Immature natural killer cell (primary cell): ENCODE results near the gene EIF3C. TPM values are rescaled to one million over a fixed set of nuclear protein-coding genes. Genes with fewer than 3 reads are reported as not detected.
"Not testable (repeated sequence)": the region's sequence is repeated elsewhere in the genome, so short reads cannot be mapped to it uniquely, and the experiment has no call there.

Experiments used
- DNase-seq, 3 donors: peaks; one replicate each; pipeline ENCODE4 v3.0.0; 2022; ENCODE audit warnings: mixed read lengths in 1 of 3
- H3K27ac Mint-ChIP-seq, 6 donors: one replicate each; pipeline ENCODE4 v1.8.0; 2020; ENCODE audit warnings: mixed read lengths in 6 of 6, mild to moderate bottlenecking in 5 of 6, inconsistent platforms in 4 of 6, moderate library complexity in 3 of 6
- H3K27me3 Mint-ChIP-seq, 3 donors: one replicate each; pipeline ENCODE4 v1.8.0; 2020 to 2021; ENCODE audit warnings: low read depth in 3 of 3, mild to moderate bottlenecking in 3 of 3, mixed read lengths in 3 of 3, moderate library complexity in 3 of 3, inconsistent platforms in 1 of 3
- H3K36me3 Mint-ChIP-seq, 3 donors: one replicate each; pipeline ENCODE4 v1.8.0; 2020; ENCODE audit warnings: mixed read lengths in 3 of 3, inconsistent platforms in 2 of 3, mild to moderate bottlenecking in 2 of 3
- H3K4me1 Mint-ChIP-seq, 2 donors: one replicate each; pipeline ENCODE4 v1.8.0; 2020; ENCODE audit warnings: inconsistent platforms in 2 of 2, mild to moderate bottlenecking in 2 of 2, mixed read lengths in 2 of 2, moderate library complexity in 1 of 2
- H3K4me3 Mint-ChIP-seq, 5 donors: one replicate each; pipeline ENCODE4 v1.8.0; 2020; ENCODE audit warnings: mild to moderate bottlenecking in 5 of 5, mixed read lengths in 5 of 5, inconsistent platforms in 3 of 5, moderate library complexity in 3 of 5
- H3K9me3 Mint-ChIP-seq, 6 donors: one replicate each; pipeline ENCODE4 v1.8.0; 2020; ENCODE audit warnings: mild to moderate bottlenecking in 6 of 6, mixed read lengths in 6 of 6, inconsistent platforms in 4 of 6, moderate library complexity in 3 of 6
- polyA plus RNA-seq, 3 donors: library from polyadenylated mRNA; unstranded; fragments of 300-500 nt; fragmentation: Illumina TruSeq; gene quantifications; one replicate each; pipeline ENCODE4 v1.2.3, GENCODE V29; 2021

EIF3C gene, protein sequence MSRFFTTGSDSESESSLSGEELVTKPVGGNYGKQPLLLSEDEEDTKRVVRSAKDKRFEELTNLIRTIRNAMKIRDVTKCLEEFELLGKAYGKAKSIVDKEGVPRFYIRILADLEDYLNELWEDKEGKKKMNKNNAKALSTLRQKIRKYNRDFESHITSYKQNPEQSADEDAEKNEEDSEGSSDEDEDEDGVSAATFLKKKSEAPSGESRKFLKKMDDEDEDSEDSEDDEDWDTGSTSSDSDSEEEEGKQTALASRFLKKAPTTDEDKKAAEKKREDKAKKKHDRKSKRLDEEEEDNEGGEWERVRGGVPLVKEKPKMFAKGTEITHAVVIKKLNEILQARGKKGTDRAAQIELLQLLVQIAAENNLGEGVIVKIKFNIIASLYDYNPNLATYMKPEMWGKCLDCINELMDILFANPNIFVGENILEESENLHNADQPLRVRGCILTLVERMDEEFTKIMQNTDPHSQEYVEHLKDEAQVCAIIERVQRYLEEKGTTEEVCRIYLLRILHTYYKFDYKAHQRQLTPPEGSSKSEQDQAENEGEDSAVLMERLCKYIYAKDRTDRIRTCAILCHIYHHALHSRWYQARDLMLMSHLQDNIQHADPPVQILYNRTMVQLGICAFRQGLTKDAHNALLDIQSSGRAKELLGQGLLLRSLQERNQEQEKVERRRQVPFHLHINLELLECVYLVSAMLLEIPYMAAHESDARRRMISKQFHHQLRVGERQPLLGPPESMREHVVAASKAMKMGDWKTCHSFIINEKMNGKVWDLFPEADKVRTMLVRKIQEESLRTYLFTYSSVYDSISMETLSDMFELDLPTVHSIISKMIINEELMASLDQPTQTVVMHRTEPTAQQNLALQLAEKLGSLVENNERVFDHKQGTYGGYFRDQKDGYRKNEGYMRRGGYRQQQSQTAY
- 100 to 1,000 TPM; 159 to 311 (median 198) TPM for polyA plus RNA-seq

DNA sequence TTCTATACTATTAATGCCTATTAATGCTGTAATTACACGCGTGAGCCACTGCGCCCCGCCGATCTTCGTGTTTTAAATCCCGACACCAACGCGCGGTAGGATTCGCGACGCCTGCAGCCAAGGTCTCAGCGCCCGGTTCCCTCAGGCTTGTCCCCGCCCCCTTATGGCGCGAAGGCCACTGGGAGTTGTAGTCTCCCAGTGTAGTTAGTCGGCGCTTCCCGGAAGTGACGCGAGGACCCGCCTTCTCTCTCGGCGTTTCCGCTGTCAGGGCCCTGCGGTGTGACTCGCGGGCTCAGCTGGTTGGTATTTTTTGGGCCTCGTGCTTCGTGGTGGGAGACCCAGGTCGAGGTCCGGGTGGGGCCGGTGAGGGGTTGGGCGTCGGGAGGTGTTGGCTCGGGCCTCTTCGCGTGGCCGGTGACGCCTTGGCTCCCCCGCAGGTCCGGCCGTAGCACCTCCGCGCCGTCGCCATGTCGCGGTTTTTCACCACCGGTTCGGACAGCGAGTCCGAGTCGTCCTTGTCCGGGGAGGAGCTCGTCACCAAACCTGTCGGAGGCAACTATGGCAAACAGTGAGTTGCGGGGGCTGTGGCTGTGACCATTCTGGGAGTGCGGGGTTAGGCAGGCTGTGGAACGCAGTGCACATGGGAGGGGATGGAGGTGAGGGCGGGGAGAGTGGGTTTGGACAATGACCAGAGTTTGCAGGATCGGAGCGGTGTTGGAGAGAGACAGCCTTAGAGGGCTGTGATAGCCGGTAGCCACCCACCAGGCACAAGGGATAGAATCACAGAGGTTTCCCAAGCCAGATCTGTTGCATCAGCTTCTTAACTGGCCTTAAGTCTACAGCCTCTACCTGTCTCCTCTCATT lies at the start of gene EIF3C:
Gene EIF3C, plus strand, starts transcription at position 245 of the 864 bp plus-strand sequence. Its CDS starts 223 bp downstream, at position 468.
- H3K9me3 Mint-ChIP-seq, H3K4me1 Mint-ChIP-seq, DNase-seq, H3K36me3 Mint-ChIP-seq, H3K27me3 Mint-ChIP-seq: not testable (repeated sequence)
- peak within 1 kb of the TSS in 4 of 5 donors; percentile 15 to 80 (median 68) for H3K4me3 Mint-ChIP-seq
- H3K27ac Mint-ChIP-seq: peak within 1 kb of the TSS in 2 of 6 donors; percentile 68 to 77

DNA sequence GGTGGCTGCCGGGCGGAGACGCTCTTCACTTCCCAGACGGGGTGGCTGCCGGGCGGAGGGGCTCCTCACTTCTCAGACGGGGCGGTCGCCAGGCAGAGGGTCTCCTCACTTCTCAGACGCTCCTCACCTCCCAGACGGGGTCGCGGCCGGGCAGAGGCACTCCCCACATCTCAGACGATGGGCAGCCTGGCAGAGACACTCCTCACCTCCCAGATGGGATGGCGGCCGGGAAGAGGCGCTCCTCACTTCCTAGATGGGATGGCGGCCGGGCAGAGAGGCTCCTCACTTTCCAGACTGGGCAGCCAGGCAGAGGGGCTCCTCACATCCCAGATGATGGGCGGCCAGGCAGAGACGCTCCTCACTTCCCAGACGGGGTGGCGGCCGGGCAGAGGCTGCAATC lies 45.0 kb upstream of the EIF3C start:
- not testable (repeated sequence) for H3K4me3 Mint-ChIP-seq, H3K9me3 Mint-ChIP-seq, H3K27ac Mint-ChIP-seq, H3K36me3 Mint-ChIP-seq, H3K27me3 Mint-ChIP-seq, H3K4me1 Mint-ChIP-seq, DNase-seq

DNA sequence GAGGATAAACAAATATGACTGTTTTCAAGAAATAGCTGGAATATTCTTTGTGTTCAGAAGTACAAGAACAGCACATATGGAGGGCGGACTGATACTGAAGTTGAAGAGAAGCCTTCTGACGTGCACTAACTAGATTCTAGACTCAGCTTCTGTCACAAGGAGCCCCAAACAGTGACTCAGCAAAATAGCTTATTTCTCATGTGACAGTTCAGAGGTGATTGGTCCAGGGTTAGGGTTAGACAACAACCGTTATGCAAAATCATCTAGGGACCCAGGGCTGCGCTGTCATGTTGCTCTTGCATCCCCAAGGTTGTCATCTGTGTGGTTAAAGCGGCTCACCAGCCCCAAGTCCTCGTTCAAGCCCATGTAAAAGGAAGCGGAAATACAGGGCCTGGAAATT lies 43.8 kb upstream of the EIF3C start:
- not testable (repeated sequence) for H3K27ac Mint-ChIP-seq, H3K27me3 Mint-ChIP-seq, H3K4me3 Mint-ChIP-seq, H3K36me3 Mint-ChIP-seq, H3K4me1 Mint-ChIP-seq, H3K9me3 Mint-ChIP-seq, DNase-seq

DNA sequence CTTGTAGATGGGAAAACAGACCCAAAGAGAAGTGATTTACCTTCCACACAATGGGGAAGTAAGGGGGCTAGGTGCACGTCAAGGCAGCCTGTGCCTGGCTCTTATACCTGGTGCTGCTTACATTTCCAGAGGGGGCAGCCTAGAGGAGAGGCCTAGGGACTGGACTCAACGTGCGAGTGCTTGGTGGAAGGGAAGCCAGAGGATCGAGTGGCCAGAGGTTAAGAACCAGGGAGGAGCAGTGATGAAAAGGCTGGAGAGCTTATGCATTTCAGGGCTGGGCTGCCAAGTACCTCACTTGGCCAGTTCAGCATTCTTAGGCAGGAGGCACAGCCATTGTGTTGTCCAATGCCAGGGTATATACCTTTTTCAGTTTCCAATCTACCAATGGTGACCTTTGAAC lies 43.1 kb upstream of the EIF3C start:
- H3K27ac Mint-ChIP-seq, H3K36me3 Mint-ChIP-seq, DNase-seq, H3K4me1 Mint-ChIP-seq, H3K27me3 Mint-ChIP-seq, H3K9me3 Mint-ChIP-seq, H3K4me3 Mint-ChIP-seq: not testable (repeated sequence)

DNA sequence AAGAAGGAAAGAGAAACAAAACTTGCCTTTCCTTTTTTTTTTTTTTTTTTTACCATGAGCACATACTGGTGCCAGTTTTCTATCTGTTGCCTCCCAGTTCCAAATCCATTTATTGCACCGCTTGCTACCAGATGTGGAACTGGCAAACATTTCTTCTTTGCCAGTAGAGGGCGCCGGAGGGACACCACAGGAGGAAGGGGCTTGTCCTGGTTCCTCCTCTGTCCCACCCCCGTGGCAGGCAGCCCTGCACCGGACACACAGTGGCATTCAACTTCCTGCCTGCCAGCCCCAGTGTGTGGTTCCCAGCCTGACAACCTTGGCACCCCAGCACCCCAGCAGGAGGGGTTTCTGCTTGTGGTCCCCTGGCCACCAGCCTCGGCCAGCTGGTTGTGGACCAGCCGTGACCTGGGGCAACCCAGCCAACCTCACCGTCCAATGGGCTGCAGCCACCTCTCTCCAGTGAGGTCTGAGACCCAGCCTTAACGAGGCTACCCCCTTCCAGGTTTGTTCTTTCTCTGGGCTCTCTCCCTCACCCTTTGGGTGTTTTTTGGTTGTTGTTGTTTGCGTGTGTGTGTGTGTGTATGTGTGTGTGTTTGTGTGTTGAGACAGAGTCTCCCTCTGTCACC lies 22.8 kb upstream of the EIF3C start:
- H3K9me3 Mint-ChIP-seq, H3K36me3 Mint-ChIP-seq, DNase-seq, H3K4me1 Mint-ChIP-seq, H3K27me3 Mint-ChIP-seq: not testable (repeated sequence)
- peak overlapping the region in 1 of 5 donors; percentile 38 for H3K4me3 Mint-ChIP-seq
- H3K27ac Mint-ChIP-seq: peak overlapping the region in 1 of 6 donors; percentile 49

DNA sequence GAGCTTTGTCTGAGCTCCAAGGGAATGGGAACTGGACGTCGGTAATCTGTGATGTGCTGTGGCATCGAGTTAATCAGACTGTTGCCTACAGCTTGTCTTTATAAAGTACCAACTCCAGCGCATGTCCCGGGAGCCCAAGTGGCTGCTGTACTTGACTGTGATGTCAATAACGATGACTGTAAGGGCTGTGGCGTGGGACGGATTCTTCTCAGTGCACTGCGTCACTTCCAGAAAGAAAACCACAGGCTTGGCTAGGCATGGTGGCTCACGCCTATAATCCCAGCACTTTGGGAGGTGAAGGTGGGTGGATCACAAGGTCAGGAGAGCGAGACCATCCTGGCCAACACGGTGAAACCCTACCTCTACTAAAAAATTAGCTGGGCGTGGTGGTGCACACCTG lies 21.8 kb upstream of the EIF3C start:
- DNase-seq, H3K4me1 Mint-ChIP-seq, H3K36me3 Mint-ChIP-seq, H3K27me3 Mint-ChIP-seq, H3K27ac Mint-ChIP-seq, H3K4me3 Mint-ChIP-seq, H3K9me3 Mint-ChIP-seq: not testable (repeated sequence)

DNA sequence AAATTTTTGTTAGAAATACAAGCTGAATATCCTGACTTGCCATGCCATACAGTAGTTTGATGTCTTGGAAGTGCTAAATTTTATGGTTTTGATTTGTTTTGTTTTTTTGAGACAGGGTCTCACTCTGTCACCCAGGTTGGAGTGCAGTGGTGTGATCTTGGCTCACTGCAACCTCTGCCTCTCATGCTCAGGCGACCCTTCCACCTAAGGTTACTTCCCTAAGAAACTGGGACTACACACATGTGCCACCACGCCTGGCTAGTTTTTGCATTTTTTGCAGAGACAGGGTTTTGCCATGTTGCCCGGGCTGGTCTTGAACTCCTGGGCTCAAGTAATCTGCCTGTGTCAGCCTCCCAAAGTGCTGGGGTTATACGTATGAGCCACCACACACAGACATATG lies 19.5 kb upstream of the EIF3C start:
- DNase-seq: not testable (repeated sequence)

DNA sequence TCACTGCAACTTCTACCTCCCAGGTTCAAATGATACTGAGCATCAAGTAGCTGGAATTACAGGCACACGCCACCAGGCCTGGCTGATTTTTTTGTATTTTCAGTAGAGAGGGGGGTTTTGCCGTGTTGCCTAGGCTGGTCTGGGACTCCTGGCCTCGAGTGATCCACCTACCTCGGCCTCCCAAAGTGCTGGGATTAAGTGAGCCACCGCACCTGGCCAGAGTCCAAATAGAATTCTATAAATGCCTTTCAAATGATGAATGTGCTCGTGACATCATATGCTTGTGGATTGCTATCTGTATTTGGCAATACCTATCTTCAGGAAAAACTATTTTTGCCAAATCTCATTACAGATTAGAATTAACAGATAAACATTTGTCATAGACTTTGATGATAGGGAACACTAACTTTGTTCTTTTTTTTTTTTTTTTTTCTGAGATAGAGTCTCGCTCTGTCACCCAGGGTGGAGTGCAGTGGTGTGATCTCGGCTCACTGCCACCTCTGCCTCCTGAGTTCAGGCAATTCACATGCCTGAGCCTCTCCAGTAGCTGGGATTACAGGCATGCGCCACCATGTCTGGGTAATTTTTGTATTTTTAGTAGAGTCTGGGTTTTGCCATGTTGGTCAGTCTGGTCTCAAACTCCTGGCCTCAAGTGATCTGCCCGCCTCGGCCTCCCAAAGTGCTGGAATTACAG lies 17.9 kb upstream of the EIF3C start:
- H3K4me3 Mint-ChIP-seq, H3K27me3 Mint-ChIP-seq, H3K9me3 Mint-ChIP-seq, H3K36me3 Mint-ChIP-seq, H3K27ac Mint-ChIP-seq, H3K4me1 Mint-ChIP-seq, DNase-seq: not testable (repeated sequence)

More for the DNA sequence above, 19.5 kb upstream of the EIF3C start:
- not testable (repeated sequence) for H3K9me3 Mint-ChIP-seq, H3K4me1 Mint-ChIP-seq, H3K4me3 Mint-ChIP-seq, H3K27ac Mint-ChIP-seq, H3K27me3 Mint-ChIP-seq, H3K36me3 Mint-ChIP-seq

DNA sequence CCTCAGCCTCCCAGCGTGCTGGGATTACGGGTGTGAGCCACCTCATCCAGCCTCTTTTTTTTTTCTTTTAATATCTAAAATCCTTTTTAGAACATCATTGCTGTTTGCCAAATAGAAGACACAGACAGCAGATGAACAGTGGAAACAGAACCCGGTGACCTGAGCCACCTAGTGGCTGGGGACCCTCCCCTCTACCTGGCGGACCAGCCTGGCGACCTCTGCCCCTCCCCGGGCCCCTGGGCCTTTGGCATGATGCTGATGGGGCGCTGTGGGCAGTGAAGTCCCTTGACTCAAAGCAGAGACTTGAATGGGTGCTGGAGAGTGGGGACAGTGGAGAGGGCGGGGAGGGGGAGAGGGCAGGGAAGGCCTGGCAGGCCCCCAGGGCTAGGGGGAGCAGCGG lies 11.5 kb upstream of the EIF3C start:
- H3K4me1 Mint-ChIP-seq, H3K4me3 Mint-ChIP-seq, DNase-seq, H3K27me3 Mint-ChIP-seq, H3K27ac Mint-ChIP-seq, H3K36me3 Mint-ChIP-seq, H3K9me3 Mint-ChIP-seq: not testable (repeated sequence)

DNA sequence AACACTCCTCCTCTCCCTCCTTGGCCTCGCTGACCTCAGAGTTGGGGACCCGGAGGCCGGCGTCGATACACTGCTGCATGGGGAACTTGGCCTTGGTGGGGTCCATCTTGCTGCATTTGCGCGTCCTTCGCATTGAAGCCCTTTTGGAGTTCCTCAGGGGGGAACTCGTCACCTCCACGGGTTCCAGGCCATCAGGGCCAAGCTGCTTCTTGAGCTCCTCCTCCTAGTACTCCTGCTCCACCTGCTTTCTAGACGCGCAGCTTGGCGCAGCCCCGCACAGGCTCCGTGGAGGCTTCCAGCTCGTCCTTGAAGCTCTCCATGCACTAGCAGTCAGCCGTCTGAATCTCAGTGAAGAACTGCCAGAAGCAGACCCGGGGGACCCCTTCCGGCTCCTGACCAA lies 10.9 kb upstream of the EIF3C start:
- H3K36me3 Mint-ChIP-seq, H3K27me3 Mint-ChIP-seq, H3K4me3 Mint-ChIP-seq, H3K27ac Mint-ChIP-seq, H3K9me3 Mint-ChIP-seq, H3K4me1 Mint-ChIP-seq, DNase-seq: not testable (repeated sequence)

DNA sequence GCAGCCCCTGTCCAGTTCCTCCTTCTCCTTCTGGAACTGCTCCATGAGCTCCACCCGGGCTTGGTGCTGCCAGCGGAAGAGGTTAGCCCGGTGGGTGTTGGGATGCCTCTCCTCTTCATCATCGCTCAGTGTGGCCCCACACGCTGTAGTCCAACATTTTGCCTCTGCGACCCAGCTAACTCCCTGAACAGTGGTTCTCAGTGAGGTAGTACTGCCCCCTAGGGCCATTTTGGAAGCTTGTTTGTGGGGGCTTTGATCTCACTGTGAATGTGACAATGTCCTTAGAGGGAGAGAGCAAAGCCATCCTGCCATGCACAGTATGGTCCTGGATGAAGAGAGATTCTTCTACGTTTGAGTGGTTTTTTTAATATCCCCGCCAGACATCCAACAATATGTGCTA lies 9.9 kb upstream of the EIF3C start:
- H3K4me1 Mint-ChIP-seq, H3K27ac Mint-ChIP-seq, DNase-seq, H3K9me3 Mint-ChIP-seq, H3K27me3 Mint-ChIP-seq, H3K4me3 Mint-ChIP-seq, H3K36me3 Mint-ChIP-seq: not testable (repeated sequence)

DNA sequence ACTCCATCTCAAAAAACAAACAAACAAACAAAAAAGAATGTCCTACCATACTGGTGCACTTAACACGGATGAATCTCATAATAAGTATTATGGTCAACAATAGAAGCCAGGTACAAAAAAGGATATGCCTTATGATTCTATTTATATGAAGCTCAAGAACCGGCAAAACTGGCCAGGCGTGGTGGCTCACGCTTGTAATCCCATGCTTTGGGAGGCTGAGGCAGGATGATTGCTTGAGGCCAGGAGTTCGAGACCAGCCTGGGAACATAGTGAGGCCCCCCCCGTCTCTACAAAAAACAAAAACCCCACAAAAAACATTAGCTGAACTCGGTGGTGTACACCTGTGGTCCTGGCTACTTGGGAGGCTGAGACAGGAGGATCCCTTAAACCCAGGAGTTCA lies 7.0 kb upstream of the EIF3C start:
- H3K36me3 Mint-ChIP-seq, DNase-seq, H3K9me3 Mint-ChIP-seq, H3K4me3 Mint-ChIP-seq, H3K27me3 Mint-ChIP-seq, H3K27ac Mint-ChIP-seq, H3K4me1 Mint-ChIP-seq: not testable (repeated sequence)
